Measurements from ENCODE around the gene PPP2R5C. TPM values are rescaled to one million over a fixed set of nuclear protein-coding genes. Genes with fewer than 3 reads are reported as not detected.

PPP2R5C gene
- total RNA-seq, 1 donor from 2014 or later, result 227 TPM

GRCh38 chr14:101732118-101732517 lies 29.4 kb upstream of the PPP2R5C start:
- no peak overlapping the region for H3K27ac Mint-ChIP-seq
- intact Hi-C loops (cut with micrococcal nuclease), result no loop called here
- peaks cover 22% of the 10 kb centered on the region for H3K4me1 Mint-ChIP-seq
- peaks cover 7% of the 10 kb centered on the region for H3K27me3 Mint-ChIP-seq
- no peak for DNase-seq
- no peaks in the 10 kb centered on the region for H3K36me3 Mint-ChIP-seq (ENCODE audit: low read depth)
- no peak overlapping the region for H3K4me3 Mint-ChIP-seq
- ATAC-seq (ENCODE audit: low read depth), result no peak
- no peak for TF ChIP-seq CTCF (IDR thresholded peaks at IDR 0.05)
- ChIA-PET CTCF (interaction anchor here (1.0 kb wide), 1 partner anchor 40 kb away, joined by 3 read pairs; no protein-coding TSS in a partner anchor), POLR2A (interaction anchor here (0.9 to 1.9 kb wide), 3 partner anchors 26 to 92 kb away, joined by 3 to 6 read pairs (median 6); no protein-coding TSS in a partner anchor)
- no peaks in the 10 kb centered on the region for H3K9me3 Mint-ChIP-seq

- H3K36me3 Mint-ChIP-seq (ENCODE audit: low read depth), result no peaks in the 10 kb centered on the region
- ATAC-seq (ENCODE audit: low read depth), result no peak
- TF ChIP-seq CTCF (IDR thresholded peaks at IDR 0.05), result no peak
- CTCF ChIA-PET, result no interaction called here
- H3K27me3 Mint-ChIP-seq, result peaks cover 10% of the 10 kb centered on the region
- H3K27ac Mint-ChIP-seq, result no peak overlapping the region
- no peaks in the 10 kb centered on the region for H3K9me3 Mint-ChIP-seq
- intact Hi-C loops (cut with micrococcal nuclease), result no loop called here
- DNase-seq, result no peak
- peaks cover 22% of the 10 kb centered on the region for H3K4me1 Mint-ChIP-seq
- POLR2A ChIA-PET, result no interaction called here
- no peak overlapping the region for H3K4me3 Mint-ChIP-seq
These were observed 28.3 kb upstream of the PPP2R5C start for GRCh38 chr14:101733211-101733610.

GRCh38 chr14:101734246-101734847 lies 27.2 kb upstream of the PPP2R5C start:
- H3K27ac Mint-ChIP-seq, result no peak overlapping the region
- H3K4me1 Mint-ChIP-seq, result peaks cover 22% of the 10 kb centered on the region
- TF ChIP-seq CTCF (IDR thresholded peaks at IDR 0.05), result no peak
- no peak for DNase-seq
- CTCF ChIA-PET, result no interaction called here
- ATAC-seq (ENCODE audit: low read depth), result no peak
- POLR2A ChIA-PET, result interaction anchor here (0.7 kb wide), 1 partner anchor 13 kb away, joined by 3 read pairs; no protein-coding TSS in a partner anchor
- peaks cover 12% of the 10 kb centered on the region for H3K27me3 Mint-ChIP-seq
- H3K4me3 Mint-ChIP-seq, result no peak overlapping the region
- H3K36me3 Mint-ChIP-seq (ENCODE audit: low read depth), result no peaks in the 10 kb centered on the region
- H3K9me3 Mint-ChIP-seq, result no peaks in the 10 kb centered on the region
- intact Hi-C loops (cut with micrococcal nuclease), result no loop called here

- Mint-ChIP-seq H3K27me3 (peaks cover 17% of the 10 kb centered on the region), H3K36me3 (ENCODE audit: low read depth) (peaks cover 4% of the 10 kb centered on the region)
These were observed 26.1 kb upstream of the PPP2R5C start for GRCh38 chr14:101735453-101735852.

GRCh38 chr14:101736071-101736470 lies 25.4 kb upstream of the PPP2R5C start:
- ChIA-PET CTCF (no interaction called here), POLR2A (interaction anchor here (0.7 kb wide), 2 partner anchors 20 to 91 kb away, joined by 4 read pairs; no protein-coding TSS in a partner anchor)
- Mint-ChIP-seq H3K4me1 (peaks cover 11% of the 10 kb centered on the region), H3K4me3 (no peak overlapping the region), H3K27me3 (peaks cover 17% of the 10 kb centered on the region), H3K36me3 (ENCODE audit: low read depth) (peaks cover 4% of the 10 kb centered on the region), H3K27ac (no peak overlapping the region), H3K9me3 (peaks cover 13% of the 10 kb centered on the region)
- no peak for ATAC-seq (ENCODE audit: low read depth)
- DNase-seq, result no peak
- no peak for TF ChIP-seq CTCF (IDR thresholded peaks at IDR 0.05)
- intact Hi-C loops (cut with micrococcal nuclease), result no loop called here

More at GRCh38 chr14:101735453-101735852, 26.1 kb upstream of the PPP2R5C start:
- ATAC-seq (ENCODE audit: low read depth), result no peak
- POLR2A ChIA-PET, result no interaction called here
- H3K27ac Mint-ChIP-seq, result no peak overlapping the region
- no peak overlapping the region for H3K4me3 Mint-ChIP-seq
- peaks cover 10% of the 10 kb centered on the region for H3K9me3 Mint-ChIP-seq
- no peak for DNase-seq
- intact Hi-C loops (cut with micrococcal nuclease), result no loop called here
- no peak for TF ChIP-seq CTCF (IDR thresholded peaks at IDR 0.05)
- CTCF ChIA-PET, result no interaction called here
- H3K4me1 Mint-ChIP-seq, result peaks cover 17% of the 10 kb centered on the region

All from activated B cell treated with CpG ODN at 0.5 μM for 24 hours (primary cell).